Fibroblast of lung (primary cell): ENCODE data around the gene TNFAIP8L3.

Experiments used
- EZH2 ChIP-seq: IDR thresholded peaks from 2 replicates; pipeline ENCODE4 v1.5.1; 2012; ENCODE audit warnings: low read length, control low read depth, mild to moderate bottlenecking; ENCODE audit errors: missing control alignments
- TF ChIP-seq, protein P1 (sequence below), 2 donors: IDR thresholded peaks in 1 of 2; conservative IDR thresholded peaks in 1 of 2; 1 replicate in 1 of 2; 2 replicates in 1 of 2; pipeline ENCODE4 v1.5.1; 2011 to 2012; ENCODE audit warnings: low read length in 2 of 2, control low read depth in 1 of 2, inconsistent platforms in 1 of 2, low read depth in 1 of 2, mild to moderate bottlenecking in 1 of 2

GRCh38 chr15:51133140-51133765 lies 38.5 kb upstream of the TNFAIP8L3 start:
- TF ChIP-seq, protein P1, sequence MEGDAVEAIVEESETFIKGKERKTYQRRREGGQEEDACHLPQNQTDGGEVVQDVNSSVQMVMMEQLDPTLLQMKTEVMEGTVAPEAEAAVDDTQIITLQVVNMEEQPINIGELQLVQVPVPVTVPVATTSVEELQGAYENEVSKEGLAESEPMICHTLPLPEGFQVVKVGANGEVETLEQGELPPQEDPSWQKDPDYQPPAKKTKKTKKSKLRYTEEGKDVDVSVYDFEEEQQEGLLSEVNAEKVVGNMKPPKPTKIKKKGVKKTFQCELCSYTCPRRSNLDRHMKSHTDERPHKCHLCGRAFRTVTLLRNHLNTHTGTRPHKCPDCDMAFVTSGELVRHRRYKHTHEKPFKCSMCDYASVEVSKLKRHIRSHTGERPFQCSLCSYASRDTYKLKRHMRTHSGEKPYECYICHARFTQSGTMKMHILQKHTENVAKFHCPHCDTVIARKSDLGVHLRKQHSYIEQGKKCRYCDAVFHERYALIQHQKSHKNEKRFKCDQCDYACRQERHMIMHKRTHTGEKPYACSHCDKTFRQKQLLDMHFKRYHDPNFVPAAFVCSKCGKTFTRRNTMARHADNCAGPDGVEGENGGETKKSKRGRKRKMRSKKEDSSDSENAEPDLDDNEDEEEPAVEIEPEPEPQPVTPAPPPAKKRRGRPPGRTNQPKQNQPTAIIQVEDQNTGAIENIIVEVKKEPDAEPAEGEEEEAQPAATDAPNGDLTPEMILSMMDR (conservative IDR thresholded peaks at IDR 0.05 in 1 of 2, IDR thresholded peaks at IDR 0.05 in 1 of 2; ENCODE audit: low read depth in 1 of 2, low read length in 2 of 2): no peak
- TF ChIP-seq EZH2: no peak
